HCT116 (cell line): ENCODE data around the gene SIN3A. TPM values are rescaled to one million over a fixed set of nuclear protein-coding genes. Genes with fewer than 3 reads are reported as not detected.
"Not testable (repeated sequence)": the region's sequence is repeated elsewhere in the genome, so short reads cannot be mapped to it uniquely, and the experiment has no call there.

Experiments used
- ATAC-seq: fragments of 200-7000 bp; cut with Tn5 transposase; 2 replicates; pipeline ENCODE4 v1.9.1; 2020; ENCODE audit warnings: mild to moderate bottlenecking, moderate library complexity
- BruUV-seq: library from RNA; stranded (reverse); fragments of 400-500 nt; replicated peaks from 2 replicates; lab custom pipeline; 2021; lab: Mats Ljungman, UMichigan
- CTCF ChIA-PET: fragments of 300-600 bp; sonication (Branson Sonifier 250); formaldehyde crosslinking; loops from one replicate; lab custom pipeline; 2021; ENCODE audit warnings: antibody characterized with exemption; lab: Charles Lee
- POLR2A ChIA-PET: fragments of 300-600, 350-600 bp; sonication (Branson Sonifier 250); formaldehyde crosslinking; loops from one replicate; lab custom pipeline; 2021; ENCODE audit warnings: antibody characterized with exemption; lab: Charles Lee
- RAD21 ChIA-PET, 2 experiments: fragments of 300-600 bp; sonication (Branson Sonifier 250); formaldehyde crosslinking; loops; one replicate each; lab custom pipeline; 2023; ENCODE audit warnings: low total read pairs in 2 of 2; ENCODE audit not compliant: uncharacterized antibody in 2 of 2, unreplicated experiment in 2 of 2, low non-redundant PET in 1 of 2; lab: Charles Lee
- DNase-seq: peaks from one replicate; pipeline ENCODE4 v3.0.0-alpha.2; 2010; ENCODE audit warnings: low read depth, low spot score
- H2AFZ ChIP-seq: fragments of 200-600 bp; shearing (Covaris generic), sonication (generic); 2 replicates; pipeline ENCODE4 v1.6.1; 2017; ENCODE audit warnings: low read depth, mixed run types, mixed read lengths, antibody characterized with exemption, low read length; ENCODE audit not compliant: poor library complexity, severe bottlenecking
- H3K27ac ChIP-seq: 2 replicates; pipeline ENCODE4 v1.5.1; 2012; ENCODE audit warnings: low read depth, low read length
- H3K27me3 ChIP-seq: fragments of 200-600 bp; sonication (generic); 2 replicates; pipeline ENCODE4 v1.6.1; 2016; ENCODE audit warnings: mixed run types, low read length, mixed read lengths; ENCODE audit not compliant: insufficient read depth
- H3K36me3 ChIP-seq, 2 experiments: fragments of 200-500 bp in 1 of 2; fragments of 200-600 bp in 1 of 2; sonication (Bioruptor generic) in 1 of 2; sonication (generic) in 1 of 2; 2 replicates each; pipeline versions ENCODE4 v1.5.1 to v1.6.1; 2014 to 2016; ENCODE audit warnings: low read length in 2 of 2, inconsistent platforms in 1 of 2, mixed read lengths in 1 of 2, mixed run types in 1 of 2; ENCODE audit not compliant: insufficient read depth in 2 of 2, control insufficient read depth in 1 of 2
- H3K4me1 ChIP-seq, 2 experiments: fragments of 200-600 bp in 1 of 2; sonication (generic) in 1 of 2; 2 replicates each; pipeline versions ENCODE4 v1.5.1 to v1.6.1; 2012 to 2017; ENCODE audit warnings: low read length in 2 of 2, inconsistent platforms in 1 of 2, mild to moderate bottlenecking in 1 of 2, mixed read lengths in 1 of 2, mixed run types in 1 of 2, moderate library complexity in 1 of 2; ENCODE audit not compliant: insufficient read depth in 2 of 2, control insufficient read depth in 1 of 2
- H3K4me2 ChIP-seq: fragments of 200-600 bp; sonication (generic); 2 replicates; pipeline ENCODE4 v1.6.1; 2017; ENCODE audit warnings: mixed run types, low read length, mixed read lengths
- H3K4me3 ChIP-seq, 2 experiments: fragments of 200-600 bp in 1 of 2; sonication (generic) in 1 of 2; replicated peaks in 1 of 2; 2 replicates each; pipeline ENCODE4 v1.5.1; 2011 to 2016; ENCODE audit warnings: low read length in 2 of 2, control low read depth in 1 of 2, low read depth in 1 of 2, mild to moderate bottlenecking in 1 of 2, mixed read lengths in 1 of 2, mixed run types in 1 of 2
- H3K79me2 ChIP-seq: fragments of 200-600 bp; sonication (generic); 2 replicates; pipeline ENCODE4 v1.6.1; 2017; ENCODE audit warnings: mild to moderate bottlenecking, mixed run types, low read length, moderate library complexity, mixed read lengths; ENCODE audit not compliant: insufficient read depth
- H3K9ac ChIP-seq: fragments of 200-600 bp; sonication (generic); 2 replicates; pipeline ENCODE4 v1.6.1; 2016; ENCODE audit warnings: low read length, mixed read lengths
- H3K9me2 ChIP-seq: fragments of 200-600 bp; sonication (generic), shearing (Covaris generic); 2 replicates; pipeline ENCODE4 v1.6.1; 2017; ENCODE audit warnings: mixed run types, mild to moderate bottlenecking, moderate library complexity; ENCODE audit not compliant: insufficient read depth
- H3K9me3 ChIP-seq, 2 experiments: fragments of 200-500 bp in 1 of 2; fragments of 200-600 bp in 1 of 2; sonication (Bioruptor generic) in 1 of 2; sonication (generic) in 1 of 2; 2 replicates each; pipeline ENCODE4 v1.6.1; 2014 to 2017; ENCODE audit warnings: low read length in 2 of 2, mixed read lengths in 2 of 2, inconsistent platforms in 1 of 2, low read depth in 1 of 2, mild to moderate bottlenecking in 1 of 2, mixed run types in 1 of 2, moderate library complexity in 1 of 2; ENCODE audit not compliant: control insufficient read depth in 1 of 2, insufficient read depth in 1 of 2
- H4K20me1 ChIP-seq: fragments of 200-600 bp; sonication (generic), shearing (Covaris generic); 2 replicates; pipeline ENCODE4 v1.6.1; 2017; ENCODE audit warnings: mixed run types, mild to moderate bottlenecking, moderate library complexity; ENCODE audit not compliant: insufficient read depth
- EGR1 ChIP-seq: IDR thresholded peaks from 2 replicates; pipeline ENCODE4 v1.6.1; 2012; ENCODE audit warnings: low read depth
- ELF1 ChIP-seq: IDR thresholded peaks from 2 replicates; pipeline ENCODE4 v1.6.1; 2012; ENCODE audit warnings: low read depth, borderline replicate concordance
- EZH2 ChIP-seq: fragments of 200-600 bp; sonication (generic); IDR thresholded peaks from 2 replicates; pipeline ENCODE4 v1.6.1; 2017; ENCODE audit warnings: antibody characterized with exemption, mixed run types
- FOSL1 ChIP-seq: IDR thresholded peaks from 2 replicates; pipeline ENCODE4 v1.6.1; 2012; ENCODE audit warnings: low read depth
- POLR2A ChIP-seq: IDR thresholded peaks from 2 replicates; pipeline ENCODE4 v1.7.0; 2011; ENCODE audit warnings: borderline replicate concordance; ENCODE audit not compliant: insufficient read depth, insufficient read length; ENCODE audit errors: extremely low read depth
- RAD21 ChIP-seq: IDR thresholded peaks from 2 replicates; pipeline ENCODE4 v1.6.1; 2012; ENCODE audit warnings: low read depth, mild to moderate bottlenecking
- SIN3A ChIP-seq: IDR thresholded peaks from 2 replicates; pipeline ENCODE4 v1.6.1; 2012; ENCODE audit warnings: low read depth
- SRF ChIP-seq: IDR thresholded peaks from 2 replicates; pipeline ENCODE4 v1.6.1; 2012; ENCODE audit warnings: low read depth
- TCF7L2 ChIP-seq: IDR thresholded peaks from 2 replicates; pipeline ENCODE4 v1.7.0; 2011; ENCODE audit warnings: borderline replicate concordance, inconsistent platforms; ENCODE audit not compliant: insufficient read depth, insufficient read length; ENCODE audit errors: extremely low read depth
- intact Hi-C: fragments of 100-400 bp; cut with micrococcal nuclease; formaldehyde crosslinking; loops from 2 replicates; pipeline ENCODE4 v1.10.0; 2022
- total RNA-seq: library from RNA; stranded (reverse); gene quantifications from one replicate; pipeline ENCODE4 v1.2.1, GENCODE V29; 2021; ENCODE audit not compliant: unreplicated experiment
- TF ChIP-seq, protein P1 (sequence below): IDR thresholded peaks from 2 replicates; pipeline ENCODE4 v1.6.1; 2012

Gene SIN3A
- total RNA-seq, 1 experiment from 2014 or later, result 70.1 TPM

- Histone ChIP-seq H3K9me2 (no peaks in the 10 kb centered on the region), H3K36me3 (peaks cover 0 to 8% of the 10 kb centered on the region in 2 experiments; a peak in 2 of 4 replicates), H4K20me1 (no peaks in the 10 kb centered on the region), H3K4me1 (no peaks in the 10 kb centered on the region), H3K79me2 (no peaks in the 10 kb centered on the region), H2AFZ (no peak overlapping the region), H3K27me3 (no peaks in the 10 kb centered on the region), H3K9me3 (no peaks in the 10 kb centered on the region), H3K9ac (no peak overlapping the region), H3K4me3 (no peak overlapping the region), H3K4me2 (no peak overlapping the region), H3K27ac (no peak overlapping the region)
- no peak for DNase-seq
- ChIA-PET POLR2A (no interaction called here), CTCF (no interaction called here), RAD21 (no interaction called here)
- intact Hi-C loops, result no loop called here
- TF ChIP-seq SRF (no peak), ELF1 (no peak), RAD21 (no peak), SIN3A (no peak)
- BruUV-seq, result no TSS peak
- no peak for ATAC-seq
Measured at GRCh38 chr15:75483106-75483505, 31.6 kb upstream of the SIN3A start.

- CTCF ChIA-PET, intact Hi-C loops, H3K9me3 ChIP-seq, H3K9ac ChIP-seq, H3K4me3 ChIP-seq, H3K79me2 ChIP-seq, H3K27ac ChIP-seq, H4K20me1 ChIP-seq, ATAC-seq, DNase-seq, H3K27me3 ChIP-seq, H3K36me3 ChIP-seq, H2AFZ ChIP-seq, H3K9me2 ChIP-seq, H3K4me1 ChIP-seq, BruUV-seq, POLR2A ChIA-PET, RAD21 ChIA-PET, H3K4me2 ChIP-seq: not testable (repeated sequence)
Measured at GRCh38 chr15:75480463-75480862, 29.0 kb upstream of the SIN3A start.

DNA sequence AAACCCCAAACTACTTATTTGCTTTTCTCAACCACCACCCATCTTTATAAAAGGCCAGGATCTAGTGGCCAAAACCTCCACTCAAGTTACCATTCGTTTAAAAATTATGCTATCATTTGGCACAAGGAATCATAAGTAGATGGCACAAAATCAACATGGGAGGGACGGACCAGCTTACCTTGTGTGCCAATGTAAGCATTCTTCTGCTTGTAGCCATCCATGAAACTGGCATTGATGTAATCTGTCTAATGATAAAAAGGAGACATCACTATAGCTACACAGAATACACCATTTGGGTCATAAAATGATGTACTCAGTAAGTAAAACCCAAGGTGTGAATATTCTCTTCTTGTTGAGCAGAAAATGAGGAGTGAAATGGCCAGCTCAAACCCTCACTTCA is 28.2 kb upstream of the SIN3A start:
- TF ChIP-seq POLR2A (no peak), FOSL1 (no peak), EZH2 (no peak), EGR1 (no peak), TCF7L2 (no peak)
- TF ChIP-seq, protein P1, sequence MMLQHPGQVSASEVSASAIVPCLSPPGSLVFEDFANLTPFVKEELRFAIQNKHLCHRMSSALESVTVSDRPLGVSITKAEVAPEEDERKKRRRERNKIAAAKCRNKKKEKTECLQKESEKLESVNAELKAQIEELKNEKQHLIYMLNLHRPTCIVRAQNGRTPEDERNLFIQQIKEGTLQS, result no peak

GRCh38 chr15:75477094-75477493 is 25.6 kb upstream of the SIN3A start:
- ATAC-seq, H3K9me3 ChIP-seq, H4K20me1 ChIP-seq, H3K4me3 ChIP-seq, H2AFZ ChIP-seq, H3K9ac ChIP-seq, intact Hi-C loops, H3K4me1 ChIP-seq, H3K27ac ChIP-seq, H3K4me2 ChIP-seq, RAD21 ChIA-PET, H3K27me3 ChIP-seq, POLR2A ChIA-PET, CTCF ChIA-PET, H3K9me2 ChIP-seq, DNase-seq, H3K36me3 ChIP-seq, H3K79me2 ChIP-seq, BruUV-seq: not testable (repeated sequence)

More for the DNA sequence above, 28.2 kb upstream of the SIN3A start:
- H3K9ac ChIP-seq, result no peak overlapping the region
- no peaks in the 10 kb centered on the region for H4K20me1 ChIP-seq
- H3K9me2 ChIP-seq, result no peaks in the 10 kb centered on the region
- no peak for ATAC-seq
- no peak overlapping the region for H3K27ac ChIP-seq
- intact Hi-C loops, result no loop called here
- H3K79me2 ChIP-seq, result no peaks in the 10 kb centered on the region
- CTCF ChIA-PET, result no interaction called here
- H2AFZ ChIP-seq, result no peak overlapping the region
- no peaks in the 10 kb centered on the region for H3K9me3 ChIP-seq
- POLR2A ChIA-PET, result no interaction called here
- peaks cover 1 to 4% of the 10 kb centered on the region in 2 experiments; a peak in 1 of 4 replicates for H3K36me3 ChIP-seq
- no peak overlapping the region for H3K4me3 ChIP-seq
- no peak overlapping the region for H3K4me2 ChIP-seq
- no peak for DNase-seq
- BruUV-seq, result no TSS peak
- no peaks in the 10 kb centered on the region for H3K4me1 ChIP-seq
- RAD21 ChIA-PET, result no interaction called here
- no peaks in the 10 kb centered on the region for H3K27me3 ChIP-seq
